Duodenal mucosa (tissue), 2 donors: ENCODE results near the gene CECR2.

Source experiments
- H3K27ac ChIP-seq: one replicate; pipeline ENCODE4 v1.7.0; 2013; ENCODE audit warnings: low read depth, low read length
- H3K27me3 ChIP-seq, 2 donors: one replicate each; pipeline ENCODE4 v1.7.0; 2013; ENCODE audit warnings: low read length in 2 of 2, control low read depth in 1 of 2; ENCODE audit not compliant: insufficient read depth in 2 of 2, control insufficient read depth in 1 of 2
- H3K36me3 ChIP-seq, 2 donors: one replicate each; pipeline ENCODE4 v1.7.0; 2013; ENCODE audit warnings: low read length in 2 of 2, control low read depth in 1 of 2; ENCODE audit not compliant: insufficient read depth in 2 of 2, control insufficient read depth in 1 of 2
- H3K4me1 ChIP-seq, 2 donors: one replicate each; pipeline ENCODE4 v1.7.0; 2013; ENCODE audit warnings: low read length in 2 of 2, control low read depth in 1 of 2; ENCODE audit not compliant: insufficient read depth in 2 of 2, control insufficient read depth in 1 of 2
- H3K4me3 ChIP-seq, 2 donors: one replicate each; pipeline ENCODE4 v1.7.0; 2013; ENCODE audit warnings: low read length in 2 of 2, low read depth in 1 of 2
- H3K9ac ChIP-seq, 2 donors: one replicate each; pipeline ENCODE4 v1.7.0; 2013; ENCODE audit warnings: low read length in 2 of 2, low read depth in 1 of 2
- H3K9me3 ChIP-seq, 2 donors: one replicate each; pipeline ENCODE4 v1.7.0; 2013; ENCODE audit warnings: low read length in 2 of 2, control low read depth in 1 of 2; ENCODE audit not compliant: control insufficient read depth in 1 of 2

Gene CECR2

DNA sequence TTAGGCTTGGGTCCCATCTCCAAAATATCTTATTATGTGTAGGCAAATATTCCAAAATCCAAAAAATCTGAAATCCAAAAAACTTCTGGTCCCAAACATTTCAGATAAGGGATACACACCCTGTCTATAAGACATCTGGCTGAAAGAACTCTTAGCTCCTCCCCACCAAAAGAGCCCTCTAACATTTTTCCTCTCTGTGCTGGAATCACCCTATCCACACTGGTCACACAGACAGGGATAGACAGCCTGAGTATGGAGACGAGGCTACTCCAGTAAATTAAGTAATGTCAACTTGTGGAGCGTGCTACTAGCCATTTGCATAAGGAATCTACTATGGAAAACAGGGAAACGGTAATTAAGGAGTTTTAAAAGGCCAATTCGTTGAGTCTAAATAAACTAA is 234.4 kb downstream of the CECR2 start:
- Histone ChIP-seq H3K4me3 (no peak overlapping the region), H3K27me3 (no peaks in the 10 kb centered on the region), H3K9me3 (no peaks in the 10 kb centered on the region), H3K4me1 (no peaks in the 10 kb centered on the region), H3K36me3 (peaks cover 14 to 50% of the 10 kb centered on the region in 2 donors), H3K27ac (no peak overlapping the region), H3K9ac (no peak overlapping the region)

- H3K9ac ChIP-seq: no peak overlapping the region
- H3K4me3 ChIP-seq: no peak overlapping the region
- H3K27me3 ChIP-seq: no peaks in the 10 kb centered on the region
- no peak overlapping the region for H3K27ac ChIP-seq
- H3K9me3 ChIP-seq: no peaks in the 10 kb centered on the region
- peaks cover 8 to 47% of the 10 kb centered on the region in 2 donors for H3K36me3 ChIP-seq
- H3K4me1 ChIP-seq: no peaks in the 10 kb centered on the region
Measured at GRCh38 chr22:17606496-17606895, 237.2 kb downstream of the CECR2 start.
